K562 (cell line): Measurements from ENCODE around the gene CEP131.

Experiments
- CTCF ChIP-seq, 3 experiments: IDR thresholded peaks in 2 of 3; conservative IDR thresholded peaks in 1 of 3; 2 replicates each; pipeline ENCODE4 v1.5.1; 2011 to 2012; ENCODE audit warnings: low read length in 3 of 3, mild to moderate bottlenecking in 3 of 3, control low read depth in 2 of 3, improper control_type of control experiment in 1 of 3, inconsistent platforms in 1 of 3, low read depth in 1 of 3, mixed read lengths in 1 of 3, moderate library complexity in 1 of 3; ENCODE audit not compliant: insufficient read depth in 2 of 3
- FOXM1 ChIP-seq, 2 experiments: fragments of 450-650 bp in 1 of 2; sonication (generic) in 1 of 2; formaldehyde crosslinking in 1 of 2; IDR thresholded peaks; 2 replicates each; pipeline versions ENCODE4 v1.6.1 to v1.9.0; 2017 to 2022; ENCODE audit warnings: low read depth in 2 of 2, mild to moderate bottlenecking in 2 of 2, missing genetic modification reagents in 1 of 2, moderate library complexity in 1 of 2
- IRF9 ChIP-seq: fragments of 450-650 bp; IDR thresholded peaks from 2 replicates; pipeline ENCODE4 v1.6.1; 2016; ENCODE audit warnings: missing biosample characterization, missing genetic modification characterization
- JUNB ChIP-seq: fragments of 450-650 bp; formaldehyde crosslinking; conservative IDR thresholded peaks from 2 replicates; pipeline ENCODE4 v1.4.0; 2020; ENCODE audit warnings: mild to moderate bottlenecking
- MNT ChIP-seq, 2 experiments: fragments of 450-650 bp; conservative IDR thresholded peaks; 2 replicates each; pipeline ENCODE4 v1.6.1; 2017; ENCODE audit warnings: mild to moderate bottlenecking in 2 of 2, moderate library complexity in 2 of 2
- MTA3 ChIP-seq: fragments of 450-650 bp; formaldehyde crosslinking; IDR thresholded peaks from 2 replicates; pipeline ENCODE4 v1.6.1; 2017; ENCODE audit warnings: mild to moderate bottlenecking, borderline replicate concordance
- RBM15 ChIP-seq: fragments of 200-400 bp; formaldehyde crosslinking; IDR thresholded peaks from 2 replicates; pipeline ENCODE4 v1.6.1; 2018; ENCODE audit warnings: mild to moderate bottlenecking, low read length, moderate library complexity; ENCODE audit not compliant: insufficient read depth
- RFX5 ChIP-seq: IDR thresholded peaks from 2 replicates; pipeline ENCODE4 v1.6.1; 2011; ENCODE audit warnings: low read depth, mild to moderate bottlenecking, improper control_type of control experiment, low read length
- SMARCC2 ChIP-seq: fragments of 450-650 bp; IDR thresholded peaks from 2 replicates; pipeline ENCODE4 v1.6.1; 2017; ENCODE audit warnings: antibody characterized with exemption, moderate library complexity, mild to moderate bottlenecking, low read depth
- SOX6 ChIP-seq: fragments of 450-650 bp; IDR thresholded peaks from 2 replicates; pipeline ENCODE4 v1.6.1; 2014; ENCODE audit warnings: mild to moderate bottlenecking
- STAG1 ChIP-seq: sonication (generic); formaldehyde crosslinking; IDR thresholded peaks from 2 replicates; pipeline ENCODE4 v1.5.0; 2020; ENCODE audit warnings: missing genetic modification reagents, borderline replicate concordance
- ZNF217 ChIP-seq: sonication (generic); formaldehyde crosslinking; IDR thresholded peaks from 2 replicates; pipeline ENCODE4 v1.8.0; 2022; ENCODE audit warnings: mild to moderate bottlenecking, missing genetic modification reagents
- TF ChIP-seq, protein P1 (sequence below): sonication (generic); formaldehyde crosslinking; IDR thresholded peaks from 2 replicates; pipeline ENCODE4 v1.9.0; 2022; ENCODE audit warnings: mild to moderate bottlenecking, missing genetic modification reagents
- TF ChIP-seq, protein P2 (sequence below), 2 experiments: IDR thresholded peaks; 2 replicates each; pipeline ENCODE4 v1.6.1; 2012; ENCODE audit warnings: improper control_type of control experiment in 2 of 2, low read depth in 2 of 2, low read length in 2 of 2, borderline replicate concordance in 1 of 2

- TF ChIP-seq RBM15 = no peak
- TF ChIP-seq STAG1 = no peak
- TF ChIP-seq CTCF (IDR thresholded peaks at IDR 0.05 in 2 of 3, conservative IDR thresholded peaks at IDR 0.05 in 1 of 3; ENCODE audit: insufficient read depth in 2 of 3, low read depth in 1 of 3, low read length in 3 of 3) = no peak
- TF ChIP-seq RFX5 = no peak
- no peak for TF ChIP-seq SOX6
- TF ChIP-seq, protein P1, sequence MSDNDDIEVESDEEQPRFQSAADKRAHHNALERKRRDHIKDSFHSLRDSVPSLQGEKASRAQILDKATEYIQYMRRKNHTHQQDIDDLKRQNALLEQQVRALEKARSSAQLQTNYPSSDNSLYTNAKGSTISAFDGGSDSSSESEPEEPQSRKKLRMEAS (CRISPR knock-in tag) = no peak
- TF ChIP-seq IRF9 = no peak
- TF ChIP-seq MNT (conservative IDR thresholded peaks at IDR 0.05) = no peak
- no peak for TF ChIP-seq JUNB (CRISPR knock-in tag)
- TF ChIP-seq MTA3 = no peak
- TF ChIP-seq, protein P2, sequence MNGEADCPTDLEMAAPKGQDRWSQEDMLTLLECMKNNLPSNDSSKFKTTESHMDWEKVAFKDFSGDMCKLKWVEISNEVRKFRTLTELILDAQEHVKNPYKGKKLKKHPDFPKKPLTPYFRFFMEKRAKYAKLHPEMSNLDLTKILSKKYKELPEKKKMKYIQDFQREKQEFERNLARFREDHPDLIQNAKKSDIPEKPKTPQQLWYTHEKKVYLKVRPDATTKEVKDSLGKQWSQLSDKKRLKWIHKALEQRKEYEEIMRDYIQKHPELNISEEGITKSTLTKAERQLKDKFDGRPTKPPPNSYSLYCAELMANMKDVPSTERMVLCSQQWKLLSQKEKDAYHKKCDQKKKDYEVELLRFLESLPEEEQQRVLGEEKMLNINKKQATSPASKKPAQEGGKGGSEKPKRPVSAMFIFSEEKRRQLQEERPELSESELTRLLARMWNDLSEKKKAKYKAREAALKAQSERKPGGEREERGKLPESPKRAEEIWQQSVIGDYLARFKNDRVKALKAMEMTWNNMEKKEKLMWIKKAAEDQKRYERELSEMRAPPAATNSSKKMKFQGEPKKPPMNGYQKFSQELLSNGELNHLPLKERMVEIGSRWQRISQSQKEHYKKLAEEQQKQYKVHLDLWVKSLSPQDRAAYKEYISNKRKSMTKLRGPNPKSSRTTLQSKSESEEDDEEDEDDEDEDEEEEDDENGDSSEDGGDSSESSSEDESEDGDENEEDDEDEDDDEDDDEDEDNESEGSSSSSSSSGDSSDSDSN (IDR thresholded peaks at IDR 0.05; ENCODE audit: borderline replicate concordance in 1 of 2, low read depth in 2 of 2, low read length in 2 of 2) = no peak
- no peak for TF ChIP-seq SMARCC2
- no peak for TF ChIP-seq FOXM1 (IDR thresholded peaks at IDR 0.05; ENCODE audit: low read depth)
- no peak for TF ChIP-seq FOXM1 (CRISPR knock-in tag; IDR thresholded peaks at IDR 0.05; ENCODE audit: low read depth)
- no peak for TF ChIP-seq ZNF217 (CRISPR knock-in tag)
Measured at GRCh38 chr17:81251709-81252301, 29.0 kb upstream of the CEP131 start.
